Caco-2 (cell line): ENCODE results near the gene RBPJ. TPM values are rescaled to one million over a fixed set of nuclear protein-coding genes. Genes with fewer than 3 reads are reported as not detected.

Experiments used
- BruUV-seq: library from RNA; stranded (reverse); fragments of 400-500 nt; replicated peaks from 2 replicates; lab custom pipeline; 2021; lab: Mats Ljungman, UMichigan
- CTCF ChIA-PET: fragments of 300-600 bp; sonication (Branson Sonifier 250); formaldehyde crosslinking; loops from one replicate; lab custom pipeline; 2022; ENCODE audit warnings: antibody characterized with exemption; lab: Charles Lee
- POLR2A ChIA-PET: fragments of 300-600 bp; sonication (Branson Sonifier 250); formaldehyde crosslinking; loops from one replicate; lab custom pipeline; 2022; ENCODE audit warnings: antibody characterized with exemption; lab: Charles Lee
- DNase-seq, 2 experiments: peaks; one replicate each; pipeline versions ENCODE4 v3.0.0 to v3.0.0-alpha.2; 2020 to 2022
- H3K27me3 ChIP-seq: replicated peaks from 2 replicates; pipeline ENCODE4 v1.6.0; 2011; ENCODE audit warnings: low read length; ENCODE audit not compliant: control insufficient read depth, insufficient read depth
- H3K36me3 ChIP-seq: 2 replicates; pipeline ENCODE4 v1.5.1; 2011; ENCODE audit warnings: low read length; ENCODE audit not compliant: control insufficient read depth, insufficient read depth
- H3K4me1 ChIP-seq: fragments of 250-450 bp; sonication (Bioruptor Pico); 2 replicates; pipeline ENCODE4 v1.5.1; 2020; ENCODE audit warnings: mild to moderate bottlenecking
- H3K4me3 ChIP-seq: 2 replicates; pipeline ENCODE4 v1.5.1; 2011; ENCODE audit warnings: low read depth, mild to moderate bottlenecking, control low read depth, low read length
- H3K9me3 ChIP-seq: fragments of 250-450 bp; sonication (Bioruptor Pico); 2 replicates; pipeline ENCODE4 v1.5.1; 2020; ENCODE audit warnings: mild to moderate bottlenecking, moderate library complexity
- H3K27ac Mint-ChIP-seq: one replicate; pipeline ENCODE4 v1.8.0; 2022; ENCODE audit warnings: mixed read lengths; ENCODE audit not compliant: unreplicated experiment
- H3K27me3 Mint-ChIP-seq: one replicate; pipeline ENCODE4 v1.8.0; 2022; ENCODE audit warnings: mixed read lengths; ENCODE audit not compliant: insufficient read depth, unreplicated experiment
- H3K36me3 Mint-ChIP-seq: one replicate; pipeline ENCODE4 v1.8.0; 2022; ENCODE audit warnings: mild to moderate bottlenecking, mixed read lengths; ENCODE audit not compliant: insufficient read depth, unreplicated experiment
- H3K4me1 Mint-ChIP-seq: one replicate; pipeline ENCODE4 v1.8.0; 2022; ENCODE audit warnings: low read depth, mixed read lengths; ENCODE audit not compliant: unreplicated experiment
- H3K4me3 Mint-ChIP-seq: one replicate; pipeline ENCODE4 v1.8.0; 2022; ENCODE audit warnings: mild to moderate bottlenecking, moderate library complexity, mixed read lengths; ENCODE audit not compliant: unreplicated experiment
- H3K9me3 Mint-ChIP-seq: one replicate; pipeline ENCODE4 v1.8.0; 2022; ENCODE audit warnings: mixed read lengths; ENCODE audit not compliant: unreplicated experiment
- CTCF ChIP-seq, 2 experiments: fragments of 200-600 bp in 1 of 2; IDR thresholded peaks; 1 replicate in 1 of 2; 2 replicates in 1 of 2; pipeline versions ENCODE4 v1.5.1 to v1.8.0; 2011 to 2022; ENCODE audit warnings: antibody characterized with exemption in 1 of 2, control low read depth in 1 of 2, inconsistent platforms in 1 of 2, low read depth in 1 of 2, low read length in 1 of 2, mild to moderate bottlenecking in 1 of 2, moderate library complexity in 1 of 2; ENCODE audit not compliant: insufficient read depth in 1 of 2, severe bottlenecking in 1 of 2, unreplicated experiment in 1 of 2
- intact Hi-C: fragments of 100-400 bp; cut with micrococcal nuclease; formaldehyde crosslinking; loops from one replicate; pipeline ENCODE4 v1.10.0; 2022; ENCODE audit not compliant: unreplicated experiment
- total RNA-seq: library from RNA; stranded (reverse); gene quantifications from 2 replicates; pipeline ENCODE4 v1.2.3, GENCODE V29; 2022

Gene RBPJ
- total RNA-seq, 1 experiment from 2014 or later = 38.8 TPM

GRCh38 chr4:26272654-26273615 lies 47.9 kb upstream of the RBPJ start:
- ChIA-PET CTCF (no interaction called here), POLR2A (no interaction called here)
- Histone ChIP-seq H3K9me3 (no peaks in the 10 kb centered on the region), H3K36me3 (no peaks in the 10 kb centered on the region), H3K4me3 (no peak overlapping the region), H3K4me1 (no peaks in the 10 kb centered on the region), H3K27me3 (no peaks in the 10 kb centered on the region)
- intact Hi-C loops = no loop called here
- H3K36me3 Mint-ChIP-seq = no peaks in the 10 kb centered on the region
- H3K9me3 Mint-ChIP-seq = no peaks in the 10 kb centered on the region
- H3K4me1 Mint-ChIP-seq = no peaks in the 10 kb centered on the region
- TF ChIP-seq CTCF (IDR thresholded peaks at IDR 0.05; ENCODE audit: insufficient read depth in 1 of 2, low read depth in 1 of 2, low read length in 1 of 2, severe bottlenecking in 1 of 2, unreplicated experiment in 1 of 2) = no peak
- BruUV-seq = no TSS peak
- DNase-seq = no peak
- H3K27me3 Mint-ChIP-seq = no peaks in the 10 kb centered on the region
- H3K27ac Mint-ChIP-seq = no peak overlapping the region
- no peak overlapping the region for H3K4me3 Mint-ChIP-seq

GRCh38 chr4:26273616-26273980 lies 47.2 kb upstream of the RBPJ start:
- no peaks in the 10 kb centered on the region for H3K4me1 ChIP-seq
- CTCF ChIA-PET = no interaction called here
- Mint-ChIP-seq H3K4me3 (no peak overlapping the region), H3K27me3 (no peaks in the 10 kb centered on the region), H3K4me1 (no peaks in the 10 kb centered on the region), H3K9me3 (no peaks in the 10 kb centered on the region), H3K36me3 (no peaks in the 10 kb centered on the region), H3K27ac (no peak overlapping the region)
- intact Hi-C loops = no loop called here
- no peak for DNase-seq
- no peaks in the 10 kb centered on the region for H3K36me3 ChIP-seq
- no peaks in the 10 kb centered on the region for H3K9me3 ChIP-seq
- H3K4me3 ChIP-seq = no peak overlapping the region
- POLR2A ChIA-PET = no interaction called here
- no peaks in the 10 kb centered on the region for H3K27me3 ChIP-seq
- BruUV-seq = no TSS peak
- no peak for TF ChIP-seq CTCF (IDR thresholded peaks at IDR 0.05; ENCODE audit: insufficient read depth in 1 of 2, low read depth in 1 of 2, low read length in 1 of 2, severe bottlenecking in 1 of 2, unreplicated experiment in 1 of 2)

- no peak overlapping the region for H3K4me3 ChIP-seq
- no peaks in the 10 kb centered on the region for H3K27me3 ChIP-seq
- Mint-ChIP-seq H3K4me1 (no peaks in the 10 kb centered on the region), H3K36me3 (no peaks in the 10 kb centered on the region), H3K27me3 (no peaks in the 10 kb centered on the region), H3K9me3 (no peaks in the 10 kb centered on the region), H3K4me3 (no peak overlapping the region), H3K27ac (no peak overlapping the region)
- no peaks in the 10 kb centered on the region for H3K4me1 ChIP-seq
- no TSS peak for BruUV-seq
- DNase-seq = no peak
- no peak for TF ChIP-seq CTCF (IDR thresholded peaks at IDR 0.05; ENCODE audit: insufficient read depth in 1 of 2, low read depth in 1 of 2, low read length in 1 of 2, severe bottlenecking in 1 of 2, unreplicated experiment in 1 of 2)
- no peaks in the 10 kb centered on the region for H3K36me3 ChIP-seq
- no peaks in the 10 kb centered on the region for H3K9me3 ChIP-seq
- POLR2A ChIA-PET = no interaction called here
- intact Hi-C loops = no loop called here
- CTCF ChIA-PET = no interaction called here
These were observed 45.5 kb upstream of the RBPJ start for GRCh38 chr4:26275281-26275680.
